Measurements from ENCODE around the gene SLC6A5.

DNA sequence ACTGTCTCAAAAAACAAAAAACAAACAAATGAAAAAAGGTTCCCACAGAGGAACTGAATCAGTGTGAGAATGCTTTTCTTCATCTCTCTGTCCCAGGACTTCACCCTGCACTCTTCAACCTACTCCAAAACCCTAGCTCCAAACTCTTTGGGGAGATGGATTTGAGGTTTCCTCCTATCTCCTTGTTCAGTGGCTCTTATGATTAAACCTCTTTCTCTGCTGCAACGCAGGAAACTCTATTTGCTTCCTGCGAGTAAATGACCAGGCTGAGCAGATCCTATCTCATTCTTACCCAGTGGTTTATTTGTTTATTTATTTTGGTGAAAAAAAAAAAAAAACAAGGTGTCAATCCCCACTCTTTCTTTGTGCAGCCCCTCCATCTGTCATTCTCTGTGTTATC lies 12.0 kb downstream of the SLC6A5 start:
- TF ChIP-seq, protein P1, sequence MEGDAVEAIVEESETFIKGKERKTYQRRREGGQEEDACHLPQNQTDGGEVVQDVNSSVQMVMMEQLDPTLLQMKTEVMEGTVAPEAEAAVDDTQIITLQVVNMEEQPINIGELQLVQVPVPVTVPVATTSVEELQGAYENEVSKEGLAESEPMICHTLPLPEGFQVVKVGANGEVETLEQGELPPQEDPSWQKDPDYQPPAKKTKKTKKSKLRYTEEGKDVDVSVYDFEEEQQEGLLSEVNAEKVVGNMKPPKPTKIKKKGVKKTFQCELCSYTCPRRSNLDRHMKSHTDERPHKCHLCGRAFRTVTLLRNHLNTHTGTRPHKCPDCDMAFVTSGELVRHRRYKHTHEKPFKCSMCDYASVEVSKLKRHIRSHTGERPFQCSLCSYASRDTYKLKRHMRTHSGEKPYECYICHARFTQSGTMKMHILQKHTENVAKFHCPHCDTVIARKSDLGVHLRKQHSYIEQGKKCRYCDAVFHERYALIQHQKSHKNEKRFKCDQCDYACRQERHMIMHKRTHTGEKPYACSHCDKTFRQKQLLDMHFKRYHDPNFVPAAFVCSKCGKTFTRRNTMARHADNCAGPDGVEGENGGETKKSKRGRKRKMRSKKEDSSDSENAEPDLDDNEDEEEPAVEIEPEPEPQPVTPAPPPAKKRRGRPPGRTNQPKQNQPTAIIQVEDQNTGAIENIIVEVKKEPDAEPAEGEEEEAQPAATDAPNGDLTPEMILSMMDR (IDR thresholded peaks at IDR 0.05) = no peak
- no peak for TF ChIP-seq POLR2A (IDR thresholded peaks at IDR 0.05)

All from suprapubic skin (tissue), 3 donors.